OCI-LY7 (cell line): ENCODE measurements around the gene INTS1. TPM values are rescaled to one million over a fixed set of nuclear protein-coding genes. Genes with fewer than 3 reads are reported as not detected.
A peak's percentile ranks its signal among the peaks of the same experiment; 100 is the strongest.

Experiments
- BruUV-seq: library from RNA; stranded (reverse); fragments of 400-500 nt; replicated peaks from 2 replicates; lab custom pipeline; 2021; lab: Mats Ljungman, UMichigan
- CTCF ChIA-PET: fragments of 300-600 bp; sonication (Branson Sonifier 250); formaldehyde crosslinking; loops from one replicate; lab custom pipeline; 2022; ENCODE audit warnings: antibody characterized with exemption; ENCODE audit not compliant: unreplicated experiment; lab: Charles Lee
- POLR2A ChIA-PET: fragments of 300-600 bp; sonication (Branson Sonifier 250); formaldehyde crosslinking; loops from one replicate; lab custom pipeline; 2022; ENCODE audit warnings: antibody characterized with exemption; lab: Charles Lee
- DNase-seq: peaks from one replicate; pipeline ENCODE4 v3.0.0-alpha.2; 2015; ENCODE audit warnings: low spot score
- H2AFZ ChIP-seq: fragments of 200-600 bp; sonication (generic), shearing (Covaris generic); 2 replicates; pipeline ENCODE4 v1.6.1; 2014; ENCODE audit warnings: mild to moderate bottlenecking, antibody characterized with exemption, low read length, moderate library complexity
- H3K27ac ChIP-seq: fragments of 200-600 bp; sonication (generic); 2 replicates; pipeline ENCODE4 v1.5.1; 2014; ENCODE audit warnings: mixed run types, low read depth, mild to moderate bottlenecking, moderate library complexity, low read length, inconsistent platforms; ENCODE audit not compliant: poor library complexity, severe bottlenecking
- H3K36me3 ChIP-seq: fragments of 200-600 bp; sonication (generic); 2 replicates; pipeline ENCODE4 v1.6.1; 2014; ENCODE audit warnings: mild to moderate bottlenecking, antibody characterized with exemption, low read length, moderate library complexity, mixed read lengths; ENCODE audit not compliant: insufficient read depth
- H3K4me1 ChIP-seq: fragments of 200-600 bp; sonication (generic); 2 replicates; pipeline ENCODE4 v1.5.1; 2014; ENCODE audit warnings: mild to moderate bottlenecking, low read length; ENCODE audit not compliant: insufficient read depth, poor library complexity, severe bottlenecking
- H3K4me2 ChIP-seq: fragments of 200-600 bp; sonication (generic); 2 replicates; pipeline ENCODE4 v1.6.1; 2014; ENCODE audit warnings: mild to moderate bottlenecking, low read length
- H3K4me3 ChIP-seq: fragments of 200-600 bp; sonication (generic); 2 replicates; pipeline ENCODE4 v1.5.1; 2014; ENCODE audit warnings: mild to moderate bottlenecking, low read depth, low read length; ENCODE audit not compliant: poor library complexity, severe bottlenecking
- H3K79me2 ChIP-seq: fragments of 200-600 bp; sonication (generic); 2 replicates; pipeline ENCODE4 v1.6.1; 2016; ENCODE audit warnings: low read depth, mild to moderate bottlenecking, low read length, moderate library complexity, mixed read lengths; ENCODE audit not compliant: insufficient read depth
- H3K9me2 ChIP-seq: fragments of 200-600 bp; sonication (generic); 2 replicates; pipeline ENCODE4 v1.6.1; 2016; ENCODE audit warnings: mild to moderate bottlenecking, low read length, mixed read lengths; ENCODE audit not compliant: insufficient read depth
- H3K9me3 ChIP-seq: fragments of 200-600 bp; sonication (generic); 2 replicates; pipeline ENCODE4 v1.6.1; 2014; ENCODE audit warnings: mild to moderate bottlenecking, mixed run types, low read length, mixed read lengths
- H4K20me1 ChIP-seq: fragments of 200-600 bp; sonication (generic); 2 replicates; pipeline ENCODE4 v1.6.1; 2014; ENCODE audit warnings: mild to moderate bottlenecking, antibody characterized with exemption, low read length, moderate library complexity, mixed read lengths; ENCODE audit not compliant: insufficient read depth
- EZH2phosphoT487 ChIP-seq: fragments of 200-600 bp; sonication (generic); IDR thresholded peaks from 2 replicates; pipeline ENCODE4 v1.6.1; 2018; ENCODE audit warnings: low read depth, borderline replicate concordance, mild to moderate bottlenecking, mixed run types, antibody characterized with exemption, low read length, moderate library complexity, mixed read lengths
- intact Hi-C: fragments of 100-400 bp; cut with micrococcal nuclease; formaldehyde crosslinking; loops from one replicate; pipeline ENCODE4 v1.10.0; 2022; ENCODE audit not compliant: unreplicated experiment
- total RNA-seq, 2 experiments: library from RNA; depleted of rRNA in 1 of 2; stranded (reverse); fragments of >200 nt in 1 of 2; shearing (Covaris generic) in 1 of 2; gene quantifications; 2 replicates each; pipeline ENCODE4 v1.2.3, GENCODE V29; 2014 to 2022
- TF ChIP-seq, protein P1 (sequence below): fragments of 200-600 bp; sonication (generic); conservative IDR thresholded peaks from 2 replicates; pipeline ENCODE4 v1.5.1; 2014; ENCODE audit warnings: mild to moderate bottlenecking, antibody characterized with exemption, low read length, moderate library complexity, mixed read lengths

Gene INTS1
- total RNA-seq, 2 experiments from 2014 or later, result 83.6 to 188 TPM

- H3K36me3 ChIP-seq, result no peaks in the 10 kb centered on the region
These were observed 6.6 kb upstream of the INTS1 start for GRCh38 chr7:1510780-1511154.

DNA sequence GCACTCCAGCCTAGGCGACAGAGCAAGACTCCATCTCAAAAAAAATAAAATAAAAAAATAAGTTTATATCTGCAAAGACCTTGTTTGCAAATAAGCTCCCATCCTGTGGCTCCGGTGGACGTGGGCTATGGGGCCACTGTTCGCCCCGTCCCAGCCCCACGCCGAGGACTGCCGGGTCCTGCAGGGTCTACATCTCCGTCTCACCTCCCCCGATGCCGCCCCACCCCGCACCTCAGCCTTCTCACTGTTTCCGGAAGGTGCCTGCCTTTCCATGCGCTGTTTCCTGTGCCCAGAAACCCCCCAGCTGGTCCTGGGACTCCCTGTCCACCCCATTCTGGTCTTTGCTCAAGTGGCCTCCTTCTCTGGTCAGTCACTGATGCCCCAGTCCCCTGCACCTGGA is 5.0 kb upstream of the INTS1 start:
- H3K9me3 ChIP-seq, result no peaks in the 10 kb centered on the region
- BruUV-seq, result no TSS peak
- H2AFZ ChIP-seq, result peak overlapping the region; percentile 63; the same call in 1 of the 2 replicates
- no peaks in the 10 kb centered on the region for H3K36me3 ChIP-seq
- H3K79me2 ChIP-seq, result peaks cover 12% of the 10 kb centered on the region
- H3K4me2 ChIP-seq, result peak overlapping the region; percentile 71; the same call in 1 of the 2 replicates
- no peaks in the 10 kb centered on the region for H3K9me2 ChIP-seq
- peak; percentile 59 for DNase-seq
- ChIA-PET POLR2A (no interaction called here), CTCF (no interaction called here)
- no peak for TF ChIP-seq EZH2phosphoT487
- TF ChIP-seq, protein P1, sequence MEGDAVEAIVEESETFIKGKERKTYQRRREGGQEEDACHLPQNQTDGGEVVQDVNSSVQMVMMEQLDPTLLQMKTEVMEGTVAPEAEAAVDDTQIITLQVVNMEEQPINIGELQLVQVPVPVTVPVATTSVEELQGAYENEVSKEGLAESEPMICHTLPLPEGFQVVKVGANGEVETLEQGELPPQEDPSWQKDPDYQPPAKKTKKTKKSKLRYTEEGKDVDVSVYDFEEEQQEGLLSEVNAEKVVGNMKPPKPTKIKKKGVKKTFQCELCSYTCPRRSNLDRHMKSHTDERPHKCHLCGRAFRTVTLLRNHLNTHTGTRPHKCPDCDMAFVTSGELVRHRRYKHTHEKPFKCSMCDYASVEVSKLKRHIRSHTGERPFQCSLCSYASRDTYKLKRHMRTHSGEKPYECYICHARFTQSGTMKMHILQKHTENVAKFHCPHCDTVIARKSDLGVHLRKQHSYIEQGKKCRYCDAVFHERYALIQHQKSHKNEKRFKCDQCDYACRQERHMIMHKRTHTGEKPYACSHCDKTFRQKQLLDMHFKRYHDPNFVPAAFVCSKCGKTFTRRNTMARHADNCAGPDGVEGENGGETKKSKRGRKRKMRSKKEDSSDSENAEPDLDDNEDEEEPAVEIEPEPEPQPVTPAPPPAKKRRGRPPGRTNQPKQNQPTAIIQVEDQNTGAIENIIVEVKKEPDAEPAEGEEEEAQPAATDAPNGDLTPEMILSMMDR, result no peak
- peaks cover 84% of the 10 kb centered on the region for H3K4me1 ChIP-seq
- H3K4me3 ChIP-seq, result peak overlapping the region; percentile 22
- peak overlapping the region; percentile 91 for H3K27ac ChIP-seq
- H4K20me1 ChIP-seq, result no peaks in the 10 kb centered on the region
- intact Hi-C loops, result loop anchor here (5.0 kb wide), 1 partner anchor 482 kb away; no protein-coding TSS in a partner anchor

More at GRCh38 chr7:1510780-1511154, 6.6 kb upstream of the INTS1 start:
- H3K4me2 ChIP-seq, result peak overlapping the region; percentile 68
- no peaks in the 10 kb centered on the region for H3K79me2 ChIP-seq
- intact Hi-C loops, result no loop called here
- H3K27ac ChIP-seq, result peak overlapping the region; percentile 91
- peak overlapping the region; percentile 10; the same call in 1 of the 2 replicates for H2AFZ ChIP-seq
- ChIA-PET POLR2A (interaction anchor here (0.5 to 2.3 kb wide), 3 partner anchors 9 to 424 kb away, joined by 4 to 8 read pairs (median 5); no protein-coding TSS in a partner anchor), CTCF (interaction anchor here (0.8 kb wide), 1 partner anchor 11 kb away, joined by 3 read pairs; no protein-coding TSS in a partner anchor)
- H3K4me1 ChIP-seq, result peaks cover 74% of the 10 kb centered on the region
- BruUV-seq, result no TSS peak
- H3K4me3 ChIP-seq, result peak overlapping the region; percentile 52
- TF ChIP-seq, protein P1, result no peak
- TF ChIP-seq EZH2phosphoT487, result no peak
- H3K9me3 ChIP-seq, result no peaks in the 10 kb centered on the region
- H4K20me1 ChIP-seq, result no peaks in the 10 kb centered on the region
- H3K9me2 ChIP-seq, result no peaks in the 10 kb centered on the region
- DNase-seq, result peak; percentile 92

DNA sequence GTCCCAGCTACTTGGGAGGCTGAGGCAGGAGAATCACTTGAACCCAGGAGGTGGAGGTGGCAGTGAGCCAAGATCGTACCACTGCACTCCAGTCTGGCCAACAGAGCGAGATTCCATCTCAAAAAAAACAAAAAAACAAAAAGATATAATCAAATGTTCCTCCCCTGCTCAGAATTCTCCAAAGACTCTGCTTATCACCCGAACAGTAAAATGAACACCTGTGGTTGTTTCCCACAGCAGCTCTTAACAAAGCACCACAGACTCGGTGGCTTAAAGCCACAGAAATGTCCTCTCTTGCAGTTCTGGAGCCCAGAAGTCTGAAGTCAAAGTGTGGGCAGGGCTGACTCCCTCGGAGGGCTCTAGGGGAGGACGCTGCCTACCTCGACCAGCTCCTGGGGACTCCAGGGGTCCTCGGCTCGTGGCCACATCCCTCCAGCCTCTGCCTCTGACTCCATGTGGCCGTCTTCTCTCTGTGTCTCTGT is 4.1 kb upstream of the INTS1 start:
- POLR2A ChIA-PET, result no interaction called here
- BruUV-seq, result no TSS peak

More for the DNA sequence above, 4.1 kb upstream of the INTS1 start:
- peaks cover 4% of the 10 kb centered on the region; the same call in 1 of the 2 replicates for H4K20me1 ChIP-seq
- CTCF ChIA-PET, result no interaction called here
- no peaks in the 10 kb centered on the region for H3K9me3 ChIP-seq
- peaks cover 3% of the 10 kb centered on the region; the same call in 1 of the 2 replicates for H3K36me3 ChIP-seq
- peak overlapping the region; percentile 71 for H3K4me2 ChIP-seq
- peak overlapping the region; percentile 41; the same call in 1 of the 2 replicates for H2AFZ ChIP-seq
- H3K4me1 ChIP-seq, result peaks cover 80% of the 10 kb centered on the region
- no peaks in the 10 kb centered on the region for H3K9me2 ChIP-seq
- intact Hi-C loops, result loop anchor here (5.0 kb wide), 1 partner anchor 481 kb away; no protein-coding TSS in a partner anchor
- peaks cover 21% of the 10 kb centered on the region for H3K79me2 ChIP-seq
- peak; percentile 77 for DNase-seq
- TF ChIP-seq, protein P1, result no peak
- no peak for TF ChIP-seq EZH2phosphoT487
- H3K4me3 ChIP-seq, result peak overlapping the region; percentile 66
- peak overlapping the region; percentile 91 for H3K27ac ChIP-seq
